BLaER1 (cell line): Measurements from ENCODE around the gene MSANTD3.

Experiments
- H3K27ac ChIP-seq: shearing (Covaris generic); formaldehyde crosslinking; 2 replicates; pipeline ENCODE4 v1.8.1; 2022
- H3K27me3 ChIP-seq: shearing (Covaris generic); formaldehyde crosslinking; 2 replicates; pipeline ENCODE4 v1.8.1; 2022
- H3K36me3 ChIP-seq: shearing (Covaris generic); formaldehyde crosslinking; 2 replicates; pipeline ENCODE4 v1.8.1; 2022
- H3K4me1 ChIP-seq: shearing (Covaris generic); formaldehyde crosslinking; 2 replicates; pipeline ENCODE4 v1.8.1; 2022
- H3K4me2 ChIP-seq: shearing (Covaris generic); formaldehyde crosslinking; 2 replicates; pipeline ENCODE4 v1.8.1; 2022
- H3K4me3 ChIP-seq: shearing (Covaris generic); formaldehyde crosslinking; 2 replicates; pipeline ENCODE4 v1.8.1; 2022
- H3K9ac ChIP-seq: shearing (Covaris generic); formaldehyde crosslinking; 2 replicates; pipeline ENCODE4 v1.8.1; 2022
- H3K9me3 ChIP-seq: shearing (Covaris generic); formaldehyde crosslinking; 2 replicates; pipeline ENCODE4 v1.8.1; 2022
- H4K20me1 ChIP-seq: shearing (Covaris generic); formaldehyde crosslinking; 2 replicates; pipeline ENCODE4 v1.8.1; 2022
- Cebpa-rat ChIP-seq: shearing (Covaris generic); IDR thresholded peaks from 2 replicates; pipeline ENCODE4 v1.8.1; 2022

Gene MSANTD3

GRCh38 chr9:100498592-100498991, 71.6 kb downstream of the MSANTD3 start:
- H3K27ac ChIP-seq: no peak overlapping the region

GRCh38 chr9:100499460-100499859, 72.5 kb downstream of the MSANTD3 start:
- Histone ChIP-seq H3K4me1 (no peaks in the 10 kb centered on the region), H3K9ac (no peak overlapping the region), H3K4me3 (no peak overlapping the region), H3K4me2 (no peak overlapping the region), H4K20me1 (peaks cover 25% of the 10 kb centered on the region), H3K36me3 (peaks cover 40% of the 10 kb centered on the region), H3K27ac (no peak overlapping the region), H3K9me3 (0 out of 2 replicates have a peak, but pooled peaks cover 3% of the 10 kb centered on the region), H3K27me3 (no peaks in the 10 kb centered on the region)
- no peak for TF ChIP-seq Cebpa-rat

More at GRCh38 chr9:100498592-100498991, 71.6 kb downstream of the MSANTD3 start:
- peaks cover 32% of the 10 kb centered on the region for H3K36me3 ChIP-seq
- H3K4me3 ChIP-seq: no peak overlapping the region
- H3K4me1 ChIP-seq: no peaks in the 10 kb centered on the region
- H3K9ac ChIP-seq: no peak overlapping the region
- H3K27me3 ChIP-seq: no peaks in the 10 kb centered on the region
- H3K4me2 ChIP-seq: no peak overlapping the region
- peaks cover 25% of the 10 kb centered on the region for H4K20me1 ChIP-seq
- H3K9me3 ChIP-seq: 0 out of 2 replicates have a peak, but pooled peaks cover 3% of the 10 kb centered on the region
- no peak for TF ChIP-seq Cebpa-rat

GRCh38 chr9:100499866-100500265, 72.9 kb downstream of the MSANTD3 start:
- Histone ChIP-seq H3K36me3 (peaks cover 40% of the 10 kb centered on the region), H3K9me3 (0 out of 2 replicates have a peak, but pooled peaks cover 3% of the 10 kb centered on the region), H3K9ac (no peak overlapping the region), H3K4me3 (no peak overlapping the region), H3K27me3 (no peaks in the 10 kb centered on the region), H3K4me1 (no peaks in the 10 kb centered on the region), H4K20me1 (peaks cover 25% of the 10 kb centered on the region), H3K27ac (no peak overlapping the region), H3K4me2 (no peak overlapping the region)
- no peak for TF ChIP-seq Cebpa-rat
